ENCODE results near the gene XRCC6.

Gene XRCC6

GRCh38 chr22:41688365-41689211 is 67.5 kb downstream of the XRCC6 start, which contains the start of gene SNU13:
Gene SNU13 (minus strand): TSS chr22:41688867. CDS start chr22:41688796, 71 bp downstream.
- DNase-seq, result peak; percentile 94

- no peak for DNase-seq
Observed at GRCh38 chr22:41690476-41690875, 69.4 kb downstream of the XRCC6 start.

GRCh38 chr22:41695211-41695610 is 74.1 kb downstream of the XRCC6 start:
- no peak for DNase-seq

- no peak for DNase-seq
Observed at GRCh38 chr22:41696703-41697102, 75.6 kb downstream of the XRCC6 start.

- peak; percentile 92 for DNase-seq
Observed at GRCh38 chr22:41697126-41697775, 76.2 kb downstream of the XRCC6 start.

GRCh38 chr22:41699264-41700107 is 78.4 kb downstream of the XRCC6 start, which contains the start of gene MEI1:
Gene MEI1 (plus strand): TSS chr22:41699503. CDS start chr22:41699539, 36 bp downstream.
- DNase-seq, result peak; percentile 92

GRCh38 chr22:41700108-41700364 is 78.9 kb downstream of the XRCC6 start:
- DNase-seq, result no peak

- no peak for DNase-seq
Observed at GRCh38 chr22:41702763-41703162, 81.7 kb downstream of the XRCC6 start.

- DNase-seq, result no peak
Observed at GRCh38 chr22:41709341-41709740, 88.2 kb downstream of the XRCC6 start.

GRCh38 chr22:41713004-41713403 is 91.9 kb downstream of the XRCC6 start:
- DNase-seq, result no peak
